ENCODE results near the gene THSD4.
A peak's percentile ranks its signal among the peaks of the same experiment; 100 is the strongest.

The THSD4 gene

DNA sequence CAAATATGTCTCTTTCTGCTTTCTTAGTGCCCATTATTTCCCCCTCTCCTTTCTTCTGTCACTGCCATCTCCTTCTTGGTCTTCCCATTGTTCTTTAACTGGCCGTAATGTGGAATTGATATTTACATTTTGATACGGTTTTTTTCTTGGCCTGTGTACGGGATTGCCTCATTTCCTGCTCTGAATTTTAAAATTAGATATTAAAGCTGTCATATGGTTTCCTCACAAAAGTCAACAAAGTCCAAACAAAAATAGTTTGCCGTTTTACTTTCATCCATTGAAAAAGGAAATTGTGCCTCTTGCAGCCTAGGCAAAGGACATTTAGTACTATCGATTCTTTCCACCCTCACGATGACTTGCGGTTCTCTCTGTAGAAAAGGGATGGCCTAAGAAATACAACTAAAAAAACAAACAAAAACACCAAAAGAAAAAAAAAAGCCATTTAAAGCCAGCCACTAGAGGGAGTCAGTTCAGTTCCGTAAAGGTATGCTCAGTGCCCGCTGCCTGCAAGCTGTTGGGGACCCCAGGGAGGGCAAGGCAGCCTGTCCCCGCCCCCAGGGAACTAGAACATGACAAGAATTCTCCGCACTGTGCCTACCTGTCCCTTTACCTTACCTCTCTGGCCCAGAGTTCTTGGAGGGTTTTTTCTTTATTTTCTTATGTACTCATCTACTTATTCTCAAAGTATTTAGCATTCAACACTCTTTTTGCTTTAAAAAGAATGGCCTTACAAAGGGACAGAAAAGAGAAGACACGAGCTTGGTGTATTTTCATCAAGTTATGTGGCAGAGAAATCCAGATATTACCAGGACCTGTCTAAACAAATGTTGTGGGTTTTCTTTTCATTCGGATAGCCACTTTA lies 665.1 kb downstream of the THSD4 start:
- FAIRE-seq, result no peak

DNA sequence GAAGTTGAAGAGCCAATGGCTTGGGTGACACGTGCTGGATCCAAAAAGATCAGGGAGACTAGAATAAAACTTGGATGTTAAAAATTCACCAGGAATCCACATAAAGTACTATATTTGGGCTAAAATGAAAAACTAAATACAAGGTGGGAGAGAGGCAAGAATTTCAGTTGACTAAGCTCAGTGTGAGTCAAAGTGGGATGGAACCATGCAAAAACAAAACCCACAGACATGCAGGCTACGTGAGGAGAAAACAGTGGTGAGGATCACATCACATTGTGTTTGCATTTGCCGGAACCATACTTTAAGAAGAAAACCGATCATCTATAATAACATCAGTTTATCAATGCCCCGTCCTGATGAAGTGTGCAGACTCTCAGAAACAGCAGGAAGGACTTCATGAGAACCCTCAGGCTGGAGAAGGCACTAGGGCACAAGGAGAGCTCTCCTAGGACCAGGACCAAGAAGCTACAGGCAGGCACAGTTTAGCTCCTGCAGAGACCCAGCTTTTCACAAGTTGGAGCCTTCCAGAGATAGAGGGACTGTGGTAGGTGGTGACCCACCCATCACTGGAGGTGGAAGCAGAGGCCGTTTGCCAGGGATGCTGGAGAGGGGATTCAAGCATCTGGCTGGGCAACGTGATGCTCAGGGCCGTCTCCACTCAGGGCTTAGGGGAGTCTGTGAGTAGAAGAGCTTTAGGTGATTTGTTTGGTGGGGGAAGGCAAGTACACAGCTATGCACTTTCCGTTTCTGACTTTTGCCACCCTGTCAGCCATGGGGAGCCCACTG lies 666.1 kb downstream of the THSD4 start:
- FAIRE-seq, result no peak

DNA sequence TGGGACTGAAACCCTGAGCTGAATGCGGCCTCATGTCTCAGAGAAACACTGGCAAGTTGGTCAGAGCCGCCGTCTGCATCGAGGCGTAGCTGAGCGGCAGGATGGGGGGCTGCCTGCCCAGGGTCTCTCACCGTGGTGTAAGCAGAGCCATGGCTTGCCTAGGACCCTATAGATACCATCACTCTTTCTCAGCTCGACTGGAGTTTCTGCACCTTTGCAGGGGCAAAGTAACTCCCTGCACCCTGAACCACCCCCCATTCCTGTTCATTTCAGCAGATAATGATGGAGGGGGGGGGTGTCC lies 666.6 kb downstream of the THSD4 start:
- FAIRE-seq, result no peak

DNA sequence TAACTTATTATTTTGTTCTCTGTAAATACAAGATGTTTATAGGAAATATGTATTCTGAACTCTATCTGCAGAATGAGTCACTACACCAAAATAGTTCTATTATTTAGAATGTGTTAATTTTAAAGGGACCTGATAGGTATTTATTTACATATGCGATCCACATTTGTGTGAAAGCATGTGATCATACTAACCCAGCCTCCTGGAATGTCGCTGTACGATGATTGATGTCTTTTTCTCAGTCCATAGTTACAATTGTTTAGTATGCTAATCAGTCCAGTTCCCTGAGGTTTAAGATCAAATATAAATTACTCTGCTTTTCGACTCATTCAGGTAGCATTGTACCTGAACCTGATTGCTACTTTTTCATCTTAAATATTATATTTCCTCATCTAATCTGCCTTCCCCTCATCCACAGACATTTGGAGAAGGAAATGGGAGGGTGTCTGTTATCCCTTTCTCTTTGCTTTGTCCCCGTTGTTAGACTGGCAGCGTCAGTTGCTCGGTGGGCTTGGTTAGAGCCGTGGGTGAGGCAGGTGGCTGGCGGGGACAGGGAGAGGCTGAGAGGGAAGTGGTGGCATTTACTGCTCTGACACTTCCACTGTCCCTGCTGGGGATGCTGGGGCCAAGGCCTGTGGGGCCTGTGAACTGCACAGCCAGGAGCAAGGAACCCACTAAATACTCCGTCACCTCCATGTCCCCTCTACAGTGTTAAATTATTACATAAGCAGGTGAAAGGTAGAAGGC lies 667.3 kb downstream of the THSD4 start:
- no peak for FAIRE-seq

DNA sequence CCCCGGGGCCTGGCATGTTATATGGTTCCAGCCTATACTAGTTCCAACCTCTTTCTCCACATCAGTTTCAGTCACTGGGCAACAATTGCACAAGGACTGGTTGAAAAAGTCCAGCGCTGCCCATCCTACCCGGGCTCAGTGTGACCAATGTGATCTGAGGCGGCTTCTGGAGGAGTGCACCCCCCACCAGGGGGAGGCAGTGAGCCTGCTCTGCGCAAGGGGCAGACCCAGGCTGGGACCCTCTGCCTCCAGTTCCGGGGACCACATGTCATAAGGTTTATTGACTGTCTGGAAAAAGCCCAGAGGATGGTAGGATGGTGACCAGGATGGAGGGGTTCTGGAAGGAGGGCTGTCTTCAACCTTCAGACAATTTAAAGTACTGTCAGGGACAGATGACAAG lies 669.4 kb downstream of the THSD4 start:
- FAIRE-seq, result no peak

DNA sequence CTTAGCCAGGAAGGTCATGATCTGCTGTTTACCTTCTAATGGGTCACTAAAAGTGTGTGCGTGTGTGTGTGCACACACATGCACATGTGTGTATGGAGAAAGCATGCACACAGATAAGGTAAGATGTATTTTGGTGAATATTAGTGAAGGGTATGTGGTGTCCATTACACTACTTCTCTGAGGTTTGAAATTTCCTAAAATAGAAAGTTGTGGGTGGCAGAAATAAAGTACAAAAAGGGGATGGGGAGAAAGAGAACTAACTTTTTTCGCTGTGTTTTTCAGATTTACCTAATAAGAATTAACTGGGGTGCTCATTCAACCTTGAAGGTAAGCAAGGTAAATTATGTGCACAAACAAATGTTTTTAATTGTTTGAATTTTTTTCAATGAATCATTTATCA lies 670.7 kb downstream of the THSD4 start:
- no peak for FAIRE-seq

DNA sequence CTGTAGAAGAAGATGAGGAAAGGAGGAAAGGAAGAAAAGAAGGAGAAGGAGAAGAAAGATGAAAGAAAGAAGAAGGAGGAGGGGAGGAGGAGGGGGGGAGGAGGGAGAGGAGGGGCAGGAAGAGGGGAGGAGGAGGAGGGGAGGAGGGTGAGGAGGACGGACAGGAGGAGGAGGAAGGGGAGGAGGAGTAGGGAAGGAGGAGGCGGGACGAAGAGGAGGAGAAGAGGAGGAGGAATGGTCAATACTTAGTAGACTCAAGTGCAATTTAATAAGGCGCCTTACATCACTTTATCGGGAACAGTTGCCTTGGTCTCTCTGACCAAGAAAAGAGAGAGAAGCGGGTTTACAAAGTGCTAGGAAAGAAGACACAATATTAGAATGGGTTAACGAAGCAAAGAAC lies 671.4 kb downstream of the THSD4 start:
- no peak for FAIRE-seq

DNA sequence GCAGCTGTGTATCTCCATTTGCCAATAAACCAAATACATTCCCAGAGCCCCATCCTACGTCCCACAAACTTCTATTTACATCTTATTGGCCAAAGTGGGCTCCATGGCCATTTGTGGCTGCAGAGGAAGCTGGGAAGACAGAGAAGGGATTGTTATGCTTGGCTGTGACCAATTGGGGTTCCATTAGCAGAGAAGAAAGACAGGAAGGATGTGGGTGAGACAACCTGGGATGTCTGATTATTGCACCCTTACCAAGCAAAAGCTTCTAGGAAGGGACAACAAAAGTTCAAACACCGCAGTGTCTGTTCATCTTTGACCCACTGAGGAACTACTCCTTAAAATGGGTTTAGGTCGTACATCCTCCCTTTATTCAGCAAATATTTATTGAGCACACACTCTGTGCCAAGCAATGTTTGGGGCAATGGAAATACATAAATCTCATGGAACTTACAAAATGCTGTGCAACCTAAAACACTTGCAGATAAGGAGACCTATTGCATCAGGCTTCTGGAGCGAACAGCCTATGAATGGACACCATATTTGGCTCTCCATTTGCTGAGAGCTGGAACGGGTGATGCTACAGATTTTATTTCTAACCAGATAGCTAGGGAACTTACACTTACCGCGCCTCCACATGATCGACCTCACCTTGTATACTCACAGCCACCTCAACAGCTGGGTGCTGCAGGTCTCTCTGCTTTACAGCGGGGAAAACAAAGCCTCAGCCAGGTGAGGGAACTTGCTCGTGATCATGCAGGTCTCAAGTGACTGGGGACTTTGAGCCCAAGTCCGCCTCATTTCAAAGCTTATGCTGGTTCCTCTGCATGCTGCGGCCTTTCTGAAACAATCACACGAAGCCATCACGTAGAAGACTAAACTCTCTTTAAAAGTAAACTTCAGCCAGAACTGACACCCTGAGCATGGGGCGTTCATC lies 673.6 kb downstream of the THSD4 start:
- no peak for FAIRE-seq

DNA sequence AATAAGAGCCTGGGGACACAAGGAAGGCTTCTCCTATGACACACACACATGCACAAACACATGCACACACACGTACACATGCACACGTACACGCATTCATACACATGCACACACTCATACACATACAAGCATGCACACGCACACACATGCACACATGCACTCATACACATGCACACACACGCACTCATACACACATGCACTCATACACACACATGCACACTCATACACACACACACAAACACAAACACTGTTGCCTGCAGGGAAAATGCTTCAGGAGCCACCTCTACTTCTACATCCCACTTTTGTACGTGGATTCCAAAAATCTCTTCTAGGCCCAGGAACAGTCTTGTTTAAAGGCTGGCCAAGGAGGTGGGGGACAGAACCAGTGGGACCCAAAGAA lies 674.3 kb downstream of the THSD4 start:
- no peak for FAIRE-seq

DNA sequence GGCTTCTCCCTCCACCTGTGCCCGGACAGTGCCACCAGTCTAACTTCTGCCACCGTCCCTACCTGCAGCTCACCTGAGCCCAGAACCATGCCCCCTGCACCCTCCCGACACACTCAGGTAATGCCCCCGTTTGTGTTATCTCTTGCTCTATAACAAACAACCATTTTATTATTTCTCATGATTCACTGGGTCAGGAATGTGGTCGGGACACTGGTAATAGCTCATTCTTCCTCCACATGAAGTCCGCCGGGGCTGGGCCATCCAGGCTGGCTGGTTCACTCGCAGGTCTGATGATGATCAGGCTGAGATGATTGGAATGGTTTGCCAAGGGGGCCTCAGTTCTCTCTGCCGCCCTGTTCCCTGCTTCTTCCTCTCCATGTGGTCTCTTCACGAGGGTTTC lies 674.8 kb downstream of the THSD4 start:
- no peak for FAIRE-seq

DNA sequence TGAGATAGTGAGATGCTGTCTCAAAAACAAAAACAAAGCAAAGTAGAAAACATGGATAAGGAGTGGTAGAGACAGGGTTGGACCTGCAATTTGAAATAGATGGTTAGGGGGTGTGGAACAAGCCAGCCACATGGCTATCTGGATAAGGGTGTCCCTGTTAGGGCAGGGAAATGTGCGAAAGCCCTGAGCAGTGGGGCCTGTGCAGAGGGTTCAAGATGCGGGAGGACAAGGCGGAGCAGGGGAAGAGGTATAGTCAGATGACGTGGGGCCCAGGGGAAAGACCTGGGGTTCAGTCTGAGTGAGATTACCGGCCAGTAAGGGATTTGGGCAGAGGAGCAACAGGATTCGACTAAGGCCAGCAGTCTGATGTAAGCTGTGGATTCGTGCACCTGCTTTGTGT lies 676.7 kb downstream of the THSD4 start:
- FAIRE-seq, result no peak

DNA sequence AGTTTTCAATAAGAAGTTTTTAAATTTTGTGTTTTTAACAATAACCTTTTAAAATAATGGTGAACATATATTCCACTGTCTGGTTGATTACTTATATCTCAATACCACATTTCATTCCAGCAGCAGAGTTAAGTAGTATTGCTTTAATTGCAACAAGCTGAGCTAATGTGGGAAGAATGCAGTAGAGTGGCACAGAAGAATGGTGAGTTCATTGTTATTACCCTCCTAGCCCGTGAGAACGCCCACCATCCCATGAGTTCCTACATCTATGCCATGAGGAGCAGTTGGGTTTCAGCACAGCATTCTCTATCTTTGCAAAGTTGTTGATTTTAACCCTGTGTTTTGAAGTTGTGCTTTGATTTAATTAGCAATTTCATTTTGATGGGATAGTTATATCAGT lies 677.2 kb downstream of the THSD4 start:
- FAIRE-seq, result no peak

DNA sequence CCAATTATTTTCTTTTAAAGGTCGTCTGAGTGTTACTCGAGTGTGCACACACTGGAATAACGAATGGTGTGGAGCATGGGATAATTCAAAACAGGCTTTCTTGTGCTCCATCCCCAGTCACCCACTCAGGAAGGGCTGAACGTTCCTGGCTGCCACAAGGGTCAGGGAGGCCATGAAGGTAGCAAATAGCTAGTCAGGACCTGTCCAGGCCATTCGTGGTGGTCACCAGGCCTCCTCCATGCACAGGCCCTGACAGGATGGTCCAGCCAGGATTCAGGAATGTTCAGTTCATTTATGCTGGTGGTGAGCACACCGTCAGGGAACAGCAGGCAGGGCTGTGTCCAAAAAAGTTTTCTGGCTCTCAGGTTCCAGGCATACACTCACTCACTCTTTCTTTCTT lies 683.4 kb downstream of the THSD4 start:
- no peak for FAIRE-seq

DNA sequence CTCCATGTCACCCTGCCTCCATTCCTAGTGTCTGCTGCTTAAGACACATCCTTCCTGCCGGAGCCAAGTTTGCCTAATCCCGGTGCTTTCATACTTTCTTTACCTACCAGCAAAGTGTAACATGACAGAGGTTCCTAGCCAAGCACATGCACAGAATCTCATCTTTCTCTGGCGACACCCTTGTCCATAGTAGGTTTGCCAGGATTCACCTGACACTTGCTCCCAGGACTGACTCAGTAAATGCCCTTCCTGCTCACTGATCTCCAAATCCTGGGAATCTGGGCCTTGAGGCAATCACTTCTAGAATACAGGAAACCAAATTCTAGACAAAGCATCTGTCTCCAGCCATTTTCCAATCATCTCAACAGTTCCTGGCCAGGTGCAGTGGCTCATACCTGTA lies 684.9 kb downstream of the THSD4 start:
- no peak for FAIRE-seq

DNA sequence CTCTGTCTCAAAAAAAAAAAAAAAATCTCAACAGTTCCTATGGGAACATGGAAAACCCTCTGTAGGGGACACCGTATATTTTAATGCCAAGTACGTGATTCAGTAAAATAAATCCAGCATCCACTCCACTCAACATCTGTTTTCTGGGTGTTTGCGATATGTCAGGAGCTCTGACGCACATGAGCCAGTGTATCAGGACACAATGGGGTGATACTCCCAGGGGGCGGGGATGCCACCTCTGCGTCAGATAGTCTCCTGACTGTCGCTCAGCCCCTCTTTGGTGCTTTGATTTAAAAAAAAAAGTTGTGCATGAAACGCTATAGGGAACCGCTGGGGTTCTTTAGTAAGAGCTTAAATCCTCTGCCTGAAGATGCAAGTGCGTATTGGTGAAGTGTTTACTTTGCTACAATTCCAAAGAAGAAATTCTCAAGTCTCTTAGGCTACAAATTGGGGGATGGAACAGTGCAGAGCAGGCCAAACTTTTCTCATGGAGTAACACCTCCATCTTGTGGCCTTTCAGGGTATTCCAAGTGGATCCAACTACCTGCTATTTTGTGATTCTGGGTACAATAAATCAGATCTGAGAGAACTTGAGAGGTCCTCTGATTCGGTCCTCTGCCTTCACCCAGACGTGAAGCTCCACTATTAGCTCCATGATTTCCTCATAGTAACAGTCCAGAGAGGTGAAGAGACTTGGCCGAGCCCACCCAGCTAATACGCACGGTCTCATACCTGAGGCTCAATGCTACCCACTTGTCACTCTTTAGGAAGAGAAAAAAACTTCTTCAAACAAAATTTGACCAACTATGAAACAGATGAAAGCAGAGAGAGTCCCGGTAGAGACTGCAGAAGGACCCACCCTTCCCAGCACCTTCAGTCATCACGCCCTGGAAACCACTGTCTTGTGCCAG lies 685.8 kb downstream of the THSD4 start:
- FAIRE-seq, result peak; percentile 90

DNA sequence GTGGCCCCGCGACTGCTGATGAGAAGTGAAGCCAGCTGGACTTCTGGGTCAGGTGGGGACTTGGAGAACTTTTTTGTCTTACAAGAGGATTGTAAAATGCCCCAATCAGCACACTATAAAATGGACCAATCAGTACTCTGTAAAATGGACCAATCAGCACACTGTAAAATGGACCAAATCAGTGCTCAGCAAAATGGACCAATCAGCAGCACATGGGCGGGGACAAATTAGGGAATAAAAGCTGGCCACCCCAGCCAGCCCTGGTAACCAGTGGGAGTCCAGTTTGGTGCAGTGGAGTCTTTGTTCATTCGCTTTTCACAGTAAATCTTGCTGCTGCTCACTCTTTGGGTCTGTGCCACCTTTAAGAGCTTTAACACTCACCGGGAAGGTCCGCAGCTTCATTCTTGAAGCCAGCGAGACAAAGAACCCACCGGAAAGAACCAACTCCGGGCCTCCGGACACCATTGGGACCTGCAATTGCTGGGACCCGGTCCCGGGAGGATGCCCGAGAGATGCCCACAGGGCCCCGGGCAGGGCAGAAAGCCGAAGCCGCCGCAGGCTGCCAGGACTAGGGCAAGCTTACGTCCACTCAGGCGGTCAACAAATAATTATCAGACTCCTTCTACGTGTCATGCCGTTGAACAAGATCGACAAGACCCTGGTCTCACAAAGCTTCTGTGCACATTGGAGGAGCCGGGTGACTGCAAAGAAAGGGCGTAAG lies 686.8 kb downstream of the THSD4 start:
- FAIRE-seq, result no peak

DNA sequence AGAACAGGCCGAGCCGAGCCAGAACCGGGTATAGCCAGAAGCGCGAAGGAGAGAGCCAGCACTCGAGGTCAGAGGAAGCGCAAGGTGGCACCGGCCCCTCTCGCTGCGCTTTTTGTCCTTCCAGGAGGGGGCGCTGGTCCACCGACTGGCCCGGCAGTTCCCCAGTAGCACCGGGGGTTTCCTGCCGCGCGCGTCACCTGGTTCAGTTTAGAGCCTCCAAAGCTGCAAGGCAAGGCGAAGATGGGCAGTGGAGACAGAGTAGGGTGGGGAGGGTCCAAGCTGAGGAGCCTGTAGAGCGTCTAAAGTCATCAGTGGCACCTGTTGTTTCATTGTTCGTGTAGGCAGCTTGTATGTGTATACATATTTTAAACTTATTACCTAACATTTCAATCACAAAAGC lies 687.5 kb downstream of the THSD4 start:
- FAIRE-seq, result no peak

DNA sequence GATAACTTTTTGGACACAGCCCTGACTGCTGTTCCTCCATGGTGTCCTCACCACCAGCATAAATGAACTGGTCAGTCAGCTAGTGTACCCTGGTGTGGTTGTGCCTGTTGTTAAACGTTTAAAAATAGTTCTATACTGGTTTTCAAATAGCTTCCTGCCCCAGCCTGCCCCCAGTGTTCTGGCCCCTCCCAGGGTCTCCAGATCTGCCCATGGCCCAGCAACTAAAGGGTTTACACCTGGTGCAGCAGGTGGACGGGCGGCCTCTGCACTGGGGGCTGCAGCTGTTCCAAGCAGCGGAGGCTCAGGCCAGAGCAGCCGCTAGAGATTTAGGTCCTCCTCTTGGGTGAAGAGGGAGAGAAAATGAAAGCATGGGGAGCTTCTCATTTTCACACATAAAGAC lies 689.0 kb downstream of the THSD4 start:
- FAIRE-seq, result no peak

DNA sequence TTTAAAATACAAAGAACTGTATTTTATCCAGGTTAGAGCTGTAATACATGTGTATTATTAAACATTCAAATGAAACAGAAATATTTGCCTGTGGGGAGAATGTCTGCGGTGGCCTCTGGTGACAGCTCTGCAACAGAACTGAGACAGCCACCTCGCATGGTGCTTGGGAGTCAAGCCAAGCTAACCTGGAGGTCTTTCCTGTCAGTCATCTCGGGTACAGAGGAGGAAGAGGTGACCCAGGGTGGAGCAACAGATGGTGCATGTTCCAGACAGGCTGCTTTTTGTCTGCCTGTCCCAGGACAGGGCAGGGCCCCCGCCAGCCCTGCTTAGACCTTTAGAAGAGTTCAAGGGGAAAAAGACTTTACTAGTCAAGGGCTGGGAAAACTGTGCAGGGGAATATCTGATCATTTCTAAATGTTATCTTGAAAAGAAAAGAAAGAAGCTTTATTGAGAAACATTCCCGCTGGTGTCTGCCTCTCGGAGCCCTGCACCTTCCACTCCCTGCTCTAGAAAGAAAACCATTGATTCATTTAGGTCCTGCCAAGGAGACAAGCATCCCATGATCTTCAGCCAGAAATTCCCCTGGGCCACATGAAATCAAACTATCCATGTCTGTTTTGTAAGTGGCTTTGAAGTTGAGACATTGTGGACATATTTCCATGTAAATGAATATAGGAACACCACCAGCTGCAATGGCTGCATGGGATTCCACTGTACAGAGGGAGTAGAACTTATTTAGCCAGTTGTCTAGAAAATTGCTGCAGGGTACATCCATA lies 689.6 kb downstream of the THSD4 start:
- FAIRE-seq, result peak; percentile 9

DNA sequence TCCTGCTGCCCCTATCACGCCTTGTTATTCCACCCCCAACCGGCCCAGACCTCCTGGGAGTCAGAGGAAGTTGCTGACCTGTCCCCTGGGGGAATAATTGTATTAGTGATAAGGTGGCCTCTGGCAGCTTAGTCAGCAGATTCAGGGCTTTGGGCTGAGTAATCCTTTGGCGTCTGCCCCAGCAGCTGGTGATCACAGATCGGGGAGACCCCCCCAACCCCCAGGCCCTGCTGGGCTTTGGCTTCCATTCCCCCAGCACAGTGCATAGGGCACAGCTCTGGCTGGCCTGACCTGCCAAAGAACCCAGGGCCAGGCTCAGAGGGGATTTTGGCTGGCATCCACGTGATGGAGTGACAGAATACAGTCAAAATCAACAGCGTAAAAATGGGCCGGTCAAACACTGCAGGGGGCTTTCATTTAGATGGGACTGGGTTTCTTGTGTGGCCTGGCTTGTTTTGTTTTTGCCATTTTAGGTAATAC lies 691.2 kb downstream of the THSD4 start:
- no peak for FAIRE-seq
